Measurements from ENCODE around the gene VPS13D.

GRCh38 chr1:12412439-12412838 is 182.6 kb downstream of the VPS13D start:
- TF ChIP-seq CTCF (IDR thresholded peaks at IDR 0.05; ENCODE audit: low read length) = no peak
- TF ChIP-seq EZH2 (optimal IDR thresholded peaks at IDR 0.05; ENCODE audit: low read depth, low read length) = no peak
